RWPE2 (cell line): Measurements from ENCODE around the gene ARFGEF3.

Experiments
- ATAC-seq: fragments of 200-7000 bp; cut with Tn5 transposase; 3 replicates; pipeline ENCODE4 v1.9.1; 2021; ENCODE audit warnings: low read depth
- DNase-seq: peaks from one replicate; pipeline ENCODE4 v3.0.0-alpha.2; 2020; ENCODE audit warnings: low spot score
- H3K27ac ChIP-seq: fragments of 450-650 bp; 2 replicates; pipeline ENCODE4 v1.5.1; 2017; ENCODE audit warnings: mild to moderate bottlenecking; ENCODE audit not compliant: poor library complexity, severe bottlenecking
- H3K27me3 ChIP-seq: fragments of 250-450 bp; sonication (Bioruptor Pico); 2 replicates; pipeline ENCODE4 v1.5.1; 2021; ENCODE audit warnings: mild to moderate bottlenecking, moderate library complexity; ENCODE audit not compliant: insufficient read depth, poor library complexity, severe bottlenecking
- H3K36me3 ChIP-seq: fragments of 250-450 bp; sonication (Bioruptor Pico); 2 replicates; pipeline ENCODE4 v1.5.1; 2020; ENCODE audit warnings: low read depth, mild to moderate bottlenecking, moderate library complexity
- H3K4me1 ChIP-seq: fragments of 250-450 bp; sonication (Bioruptor Pico); 2 replicates; pipeline ENCODE4 v1.5.1; 2021; ENCODE audit warnings: mild to moderate bottlenecking, moderate library complexity; ENCODE audit not compliant: insufficient read depth, poor library complexity, severe bottlenecking
- H3K4me3 ChIP-seq: fragments of 250-450 bp; sonication (Bioruptor Pico); 2 replicates; pipeline ENCODE4 v1.5.1; 2021; ENCODE audit warnings: mild to moderate bottlenecking, moderate library complexity; ENCODE audit not compliant: severe bottlenecking
- H3K9me3 ChIP-seq: fragments of 250-450 bp; sonication (Bioruptor Pico); 2 replicates; pipeline ENCODE4 v1.5.1; 2021; ENCODE audit warnings: mild to moderate bottlenecking, moderate library complexity; ENCODE audit not compliant: severe bottlenecking
- CTCF ChIP-seq: fragments of 450-650 bp; IDR thresholded peaks from one replicate; pipeline ENCODE4 v1.5.1; 2017; ENCODE audit warnings: mild to moderate bottlenecking, moderate library complexity; ENCODE audit not compliant: poor library complexity, severe bottlenecking

Gene ARFGEF3

GRCh38 chr6:138264372-138264880 lies 102.7 kb downstream of the ARFGEF3 start:
- no peaks in the 10 kb centered on the region for H3K27me3 ChIP-seq

GRCh38 chr6:138266095-138266494 lies 104.4 kb downstream of the ARFGEF3 start:
- no peaks in the 10 kb centered on the region for H3K27me3 ChIP-seq
- H3K36me3 ChIP-seq, result no peaks in the 10 kb centered on the region
- H3K4me1 ChIP-seq, result no peaks in the 10 kb centered on the region
- no peak for TF ChIP-seq CTCF
- DNase-seq (no peak), ATAC-seq (no peak)
- no peak overlapping the region for H3K27ac ChIP-seq
- H3K4me3 ChIP-seq, result no peak overlapping the region
- no peaks in the 10 kb centered on the region for H3K9me3 ChIP-seq

More at GRCh38 chr6:138264372-138264880, 102.7 kb downstream of the ARFGEF3 start:
- no peaks in the 10 kb centered on the region for H3K36me3 ChIP-seq
- TF ChIP-seq CTCF, result no peak
- H3K9me3 ChIP-seq, result no peaks in the 10 kb centered on the region
- DNase-seq (no peak), ATAC-seq (no peak)
- H3K4me1 ChIP-seq, result no peaks in the 10 kb centered on the region
- no peak overlapping the region for H3K4me3 ChIP-seq
- H3K27ac ChIP-seq, result no peak overlapping the region

- no peak for DNase-seq
- Histone ChIP-seq H3K36me3 (no peaks in the 10 kb centered on the region), H3K4me3 (no peak overlapping the region), H3K27ac (no peak overlapping the region), H3K9me3 (no peaks in the 10 kb centered on the region), H3K27me3 (no peaks in the 10 kb centered on the region), H3K4me1 (no peaks in the 10 kb centered on the region)
- ATAC-seq, result no peak
- no peak for TF ChIP-seq CTCF
Observed at GRCh38 chr6:138267971-138268895, 106.5 kb downstream of the ARFGEF3 start.

GRCh38 chr6:138271451-138271850 lies 109.7 kb downstream of the ARFGEF3 start:
- Histone ChIP-seq H3K4me1 (no peaks in the 10 kb centered on the region), H3K4me3 (no peak overlapping the region), H3K36me3 (no peaks in the 10 kb centered on the region), H3K27ac (no peak overlapping the region), H3K9me3 (no peaks in the 10 kb centered on the region), H3K27me3 (no peaks in the 10 kb centered on the region)
- no peak for ATAC-seq
- TF ChIP-seq CTCF, result no peak
- no peak for DNase-seq
